ENCODE data around the gene IMP3. TPM values are rescaled to one million over a fixed set of nuclear protein-coding genes. Genes with fewer than 3 reads are reported as not detected.

The IMP3 gene
- total RNA-seq, 2 experiments from 2014 or later, result 97.9 to 99.1 TPM

GRCh38 chr15:75669879-75670212 lies 29.8 kb upstream of the IMP3 start:
- CTCF ChIA-PET, result no interaction called here
- Mint-ChIP-seq H3K27me3 (ENCODE audit: low read depth) (no peaks in the 10 kb centered on the region), H3K9me3 (ENCODE audit: insufficient read depth) (no peaks in the 10 kb centered on the region), H3K36me3 (ENCODE audit: low read depth) (no peaks in the 10 kb centered on the region), H3K4me1 (ENCODE audit: low read depth) (peaks cover 7% of the 10 kb centered on the region), H3K4me3 (no peak overlapping the region), H3K27ac (peak overlapping the region; percentile 34)
- ATAC-seq (no peak), DNase-seq (no peak)
- POLR2A ChIA-PET, result no interaction called here

DNA sequence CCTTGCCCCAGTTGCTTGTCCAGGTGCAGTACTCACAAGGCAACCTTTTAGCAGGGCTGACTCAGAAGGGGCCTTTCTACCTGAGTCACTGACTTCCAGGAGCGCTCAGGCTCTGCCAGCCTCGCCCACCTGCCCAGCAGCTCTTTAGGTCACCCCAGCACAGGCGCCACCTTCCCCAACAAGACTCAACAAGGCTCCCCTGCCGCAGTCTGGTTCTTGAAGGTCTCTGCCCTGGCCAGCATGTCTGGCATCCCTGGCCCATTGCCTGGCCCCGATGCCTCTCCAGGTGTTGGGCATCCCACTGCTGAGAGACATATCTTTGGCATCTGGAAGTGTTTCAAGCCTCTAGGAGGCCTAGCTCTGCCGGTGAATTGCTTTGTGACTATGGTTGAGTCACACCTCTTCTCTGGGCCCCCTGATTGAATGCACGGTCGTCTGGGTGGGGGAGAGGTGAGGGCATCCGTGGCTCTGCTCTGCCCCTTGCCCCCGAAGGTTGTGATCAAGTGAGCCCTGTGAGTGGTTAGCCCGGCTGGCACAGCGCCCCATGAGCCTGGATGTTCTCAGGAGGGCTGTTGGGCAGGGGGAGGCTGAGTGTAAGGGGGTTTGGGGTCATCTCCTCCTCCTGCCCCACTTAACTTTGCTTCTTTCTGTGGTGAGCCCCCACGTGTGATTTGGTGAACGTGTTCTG lies 29.3 kb upstream of the IMP3 start:
- CTCF ChIA-PET, result interaction anchor here (1.0 kb wide), 1 partner anchor 29 kb away, joined by 3 read pairs; the partner anchor contains the start of gene IMP3
- Mint-ChIP-seq H3K4me3 (no peak overlapping the region), H3K36me3 (ENCODE audit: low read depth) (no peaks in the 10 kb centered on the region), H3K27me3 (ENCODE audit: low read depth) (no peaks in the 10 kb centered on the region), H3K27ac (peak overlapping the region; percentile 34), H3K4me1 (ENCODE audit: low read depth) (peaks cover 7% of the 10 kb centered on the region), H3K9me3 (ENCODE audit: insufficient read depth) (no peaks in the 10 kb centered on the region)
- POLR2A ChIA-PET, result no interaction called here
- DNase-seq (no peak), ATAC-seq (no peak)

- Mint-ChIP-seq H3K36me3 (ENCODE audit: low read depth) (no peaks in the 10 kb centered on the region), H3K9me3 (ENCODE audit: insufficient read depth) (no peaks in the 10 kb centered on the region), H3K4me1 (ENCODE audit: low read depth) (peaks cover 7% of the 10 kb centered on the region), H3K27me3 (ENCODE audit: low read depth) (no peaks in the 10 kb centered on the region), H3K4me3 (no peak overlapping the region), H3K27ac (no peak overlapping the region)
- DNase-seq (no peak), ATAC-seq (no peak)
- CTCF ChIA-PET, result no interaction called here
- POLR2A ChIA-PET, result no interaction called here
These were observed 26.9 kb upstream of the IMP3 start for GRCh38 chr15:75666823-75667501.

DNA sequence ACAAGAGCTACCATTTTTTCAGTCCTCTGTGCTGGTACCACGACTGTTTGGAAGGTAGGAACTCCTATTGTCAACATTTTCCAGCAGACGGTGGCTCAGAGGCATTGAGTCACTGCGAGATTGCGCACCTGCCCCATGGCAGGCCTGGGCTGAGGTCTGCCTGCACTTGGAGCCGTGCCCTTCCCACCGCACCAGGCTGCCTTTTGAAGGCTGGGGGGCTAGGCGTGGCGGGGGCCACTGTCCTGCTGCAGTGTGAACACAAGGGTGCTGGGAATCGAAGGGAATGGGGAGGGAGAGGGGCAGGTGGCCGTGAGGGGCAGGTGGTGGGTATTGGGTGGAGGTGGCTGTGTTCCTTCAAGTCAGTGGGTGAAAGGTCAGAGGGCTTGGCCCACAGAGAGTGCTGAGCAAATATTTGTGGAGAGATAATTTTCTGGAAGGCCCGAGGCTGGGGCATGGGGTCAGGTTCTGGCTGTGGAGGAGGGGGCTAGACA lies 24.0 kb upstream of the IMP3 start:
- no peak overlapping the region for H3K4me3 Mint-ChIP-seq
- no peaks in the 10 kb centered on the region for H3K9me3 Mint-ChIP-seq (ENCODE audit: insufficient read depth)
- H3K4me1 Mint-ChIP-seq (ENCODE audit: low read depth), result peaks cover 7% of the 10 kb centered on the region
- POLR2A ChIA-PET, result interaction anchor here (0.5 kb wide), 1 partner anchor 44 kb away, joined by 3 read pairs; no protein-coding TSS in a partner anchor
- DNase-seq (no peak), ATAC-seq (no peak)
- CTCF ChIA-PET, result no interaction called here
- H3K27me3 Mint-ChIP-seq (ENCODE audit: low read depth), result no peaks in the 10 kb centered on the region
- H3K27ac Mint-ChIP-seq, result no peak overlapping the region
- H3K36me3 Mint-ChIP-seq (ENCODE audit: low read depth), result no peaks in the 10 kb centered on the region

- Mint-ChIP-seq H3K9me3 (ENCODE audit: insufficient read depth) (no peaks in the 10 kb centered on the region), H3K27me3 (ENCODE audit: low read depth) (no peaks in the 10 kb centered on the region), H3K36me3 (ENCODE audit: low read depth) (no peaks in the 10 kb centered on the region), H3K4me3 (no peak overlapping the region), H3K4me1 (ENCODE audit: low read depth) (peaks cover 7% of the 10 kb centered on the region), H3K27ac (no peak overlapping the region)
- DNase-seq (no peak), ATAC-seq (no peak)
- ChIA-PET POLR2A (no interaction called here), CTCF (no interaction called here)
These were observed 22.9 kb upstream of the IMP3 start for GRCh38 chr15:75662823-75663519.

- Mint-ChIP-seq H3K4me1 (ENCODE audit: low read depth) (peaks cover 7% of the 10 kb centered on the region), H3K36me3 (ENCODE audit: low read depth) (no peaks in the 10 kb centered on the region), H3K27ac (no peak overlapping the region), H3K4me3 (no peak overlapping the region), H3K9me3 (ENCODE audit: insufficient read depth) (no peaks in the 10 kb centered on the region), H3K27me3 (ENCODE audit: low read depth) (no peaks in the 10 kb centered on the region)
- ATAC-seq (no peak), DNase-seq (no peak)
- ChIA-PET CTCF (interaction anchor here (1.4 to 1.6 kb wide), 2 partner anchors 14 to 21 kb away, joined by 3 to 4 read pairs; partner anchors contain the start of gene SNX33), POLR2A (no interaction called here)
These were observed 21.7 kb upstream of the IMP3 start for GRCh38 chr15:75661756-75662140.

GRCh38 chr15:75661100-75661755 lies 21.2 kb upstream of the IMP3 start:
- no peaks in the 10 kb centered on the region for H3K36me3 Mint-ChIP-seq (ENCODE audit: low read depth)
- no peaks in the 10 kb centered on the region for H3K27me3 Mint-ChIP-seq (ENCODE audit: low read depth)
- ChIA-PET CTCF (interaction anchor here (1.4 to 1.6 kb wide), 2 partner anchors 14 to 20 kb away, joined by 3 to 4 read pairs; partner anchors contain the start of gene SNX33), POLR2A (interaction anchor here (0.7 kb wide), 1 partner anchor 64 kb away, joined by 3 read pairs; no protein-coding TSS in a partner anchor)
- H3K9me3 Mint-ChIP-seq (ENCODE audit: insufficient read depth), result no peaks in the 10 kb centered on the region
- DNase-seq (no peak), ATAC-seq (no peak)
- peaks cover 4% of the 10 kb centered on the region for H3K4me1 Mint-ChIP-seq (ENCODE audit: low read depth)
- H3K27ac Mint-ChIP-seq, result no peak overlapping the region
- no peak overlapping the region for H3K4me3 Mint-ChIP-seq

GRCh38 chr15:75659928-75660645 lies 20.1 kb upstream of the IMP3 start:
- no peak for DNase-seq

DNA sequence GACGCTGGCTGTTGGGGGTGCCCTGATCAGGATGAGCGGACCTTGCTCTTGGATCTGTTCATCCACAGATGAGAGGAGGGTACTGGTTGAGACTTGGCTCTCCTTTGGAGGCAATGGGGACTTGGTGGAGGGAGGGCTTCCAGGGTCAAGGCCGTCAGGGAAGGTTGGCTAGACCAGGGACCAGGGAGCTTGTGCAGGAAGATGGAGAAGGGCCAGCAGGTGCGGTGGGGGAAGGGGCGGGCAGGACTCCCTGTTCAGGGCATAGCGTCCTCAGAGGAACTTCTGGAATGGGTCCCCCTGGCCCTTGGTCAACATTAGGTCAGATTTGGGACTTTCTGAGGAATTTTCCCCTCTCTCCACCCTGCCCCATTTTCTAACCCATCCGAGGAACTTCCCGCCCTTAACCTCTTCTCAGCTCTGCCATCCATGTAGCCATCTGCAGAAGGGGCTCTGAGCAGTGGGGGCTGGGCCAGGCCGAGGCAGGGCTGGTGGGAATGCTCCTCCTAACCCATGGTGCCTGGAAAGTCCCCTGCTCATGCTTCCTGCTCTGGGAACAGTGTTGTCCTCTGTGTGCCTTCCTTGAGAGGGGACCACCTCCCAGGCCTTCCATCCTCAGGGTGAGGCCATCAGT lies 19.2 kb upstream of the IMP3 start:
- Mint-ChIP-seq H3K4me1 (ENCODE audit: low read depth) (no peaks in the 10 kb centered on the region), H3K4me3 (no peak overlapping the region), H3K36me3 (ENCODE audit: low read depth) (no peaks in the 10 kb centered on the region), H3K9me3 (ENCODE audit: insufficient read depth) (no peaks in the 10 kb centered on the region), H3K27me3 (ENCODE audit: low read depth) (no peaks in the 10 kb centered on the region), H3K27ac (no peak overlapping the region)
- CTCF ChIA-PET, result no interaction called here
- POLR2A ChIA-PET, result interaction anchor here (0.7 kb wide), 1 partner anchor 19 kb away, joined by 3 read pairs; the partner anchor contains the start of gene IMP3
- DNase-seq, result no peak
- no peak for ATAC-seq

More at GRCh38 chr15:75659928-75660645, 20.1 kb upstream of the IMP3 start:
- Mint-ChIP-seq H3K27me3 (ENCODE audit: low read depth) (no peaks in the 10 kb centered on the region), H3K27ac (no peak overlapping the region), H3K9me3 (ENCODE audit: insufficient read depth) (no peaks in the 10 kb centered on the region), H3K4me1 (ENCODE audit: low read depth) (no peaks in the 10 kb centered on the region), H3K36me3 (ENCODE audit: low read depth) (no peaks in the 10 kb centered on the region), H3K4me3 (no peak overlapping the region)
- POLR2A ChIA-PET, result interaction anchor here (0.7 kb wide), 2 partner anchors 20 to 63 kb away, joined by 3 read pairs; partner anchors contain the start of gene IMP3
- CTCF ChIA-PET, result interaction anchor here (1.6 kb wide), 1 partner anchor 13 kb away, joined by 3 read pairs; the partner anchor contains the start of gene SNX33
- no peak for ATAC-seq

GRCh38 chr15:75656813-75657212 lies 16.8 kb upstream of the IMP3 start:
- no peak overlapping the region for H3K4me3 Mint-ChIP-seq
- POLR2A ChIA-PET, result no interaction called here
- H3K4me1 Mint-ChIP-seq (ENCODE audit: low read depth), result peaks cover 9% of the 10 kb centered on the region
- DNase-seq (no peak), ATAC-seq (no peak)
- no peaks in the 10 kb centered on the region for H3K36me3 Mint-ChIP-seq (ENCODE audit: low read depth)
- H3K9me3 Mint-ChIP-seq (ENCODE audit: insufficient read depth), result no peaks in the 10 kb centered on the region
- H3K27ac Mint-ChIP-seq, result no peak overlapping the region
- no peaks in the 10 kb centered on the region for H3K27me3 Mint-ChIP-seq (ENCODE audit: low read depth)
- CTCF ChIA-PET, result no interaction called here

DNA sequence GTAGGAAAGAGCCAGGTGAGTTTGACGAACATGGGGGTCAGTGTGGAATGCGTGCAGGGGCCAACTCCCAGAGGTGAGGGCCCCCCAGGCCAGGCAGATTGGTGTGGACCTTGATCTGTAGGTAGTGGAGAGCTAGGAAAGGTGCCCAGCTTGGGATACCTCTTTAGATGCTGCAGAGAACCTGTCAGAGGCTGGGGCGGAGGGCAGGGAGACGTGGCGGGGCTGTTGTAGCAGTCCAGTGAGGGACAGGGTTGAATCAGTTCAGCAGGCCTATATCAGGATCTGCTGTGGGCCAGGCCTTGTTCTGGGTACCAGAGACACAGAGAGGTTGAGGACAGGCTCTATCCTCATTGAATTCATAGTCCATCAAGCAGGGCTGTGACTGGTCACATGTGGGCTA lies 16.3 kb upstream of the IMP3 start:
- Mint-ChIP-seq H3K9me3 (ENCODE audit: insufficient read depth) (no peaks in the 10 kb centered on the region), H3K4me1 (ENCODE audit: low read depth) (peaks cover 13% of the 10 kb centered on the region), H3K27me3 (ENCODE audit: low read depth) (no peaks in the 10 kb centered on the region), H3K4me3 (no peak overlapping the region), H3K27ac (no peak overlapping the region), H3K36me3 (ENCODE audit: low read depth) (no peaks in the 10 kb centered on the region)
- ChIA-PET CTCF (interaction anchor here (1.1 kb wide), 1 partner anchor 9 kb away, joined by 3 read pairs; no protein-coding TSS in a partner anchor), POLR2A (no interaction called here)
- ATAC-seq, result no peak
- DNase-seq, result no peak

Measured in activated CD8-positive, alpha-beta T cell treated with anti-CD3 and anti-CD28 coated beads, Interleukin-2, amount 10 ng/mL, durations not matched to agents 7 days and 5 days (primary cell).